ENCODE data around the gene POLR2L. TPM values are rescaled to one million over a fixed set of nuclear protein-coding genes. Genes with fewer than 3 reads are reported as not detected.

Gene POLR2L
- total and polyA plus RNA-seq, 2 of the 13 experiments (the other 11 are each of a cell fraction or from before 2014, with no cell fraction given), result 104 to 114 TPM

DNA sequence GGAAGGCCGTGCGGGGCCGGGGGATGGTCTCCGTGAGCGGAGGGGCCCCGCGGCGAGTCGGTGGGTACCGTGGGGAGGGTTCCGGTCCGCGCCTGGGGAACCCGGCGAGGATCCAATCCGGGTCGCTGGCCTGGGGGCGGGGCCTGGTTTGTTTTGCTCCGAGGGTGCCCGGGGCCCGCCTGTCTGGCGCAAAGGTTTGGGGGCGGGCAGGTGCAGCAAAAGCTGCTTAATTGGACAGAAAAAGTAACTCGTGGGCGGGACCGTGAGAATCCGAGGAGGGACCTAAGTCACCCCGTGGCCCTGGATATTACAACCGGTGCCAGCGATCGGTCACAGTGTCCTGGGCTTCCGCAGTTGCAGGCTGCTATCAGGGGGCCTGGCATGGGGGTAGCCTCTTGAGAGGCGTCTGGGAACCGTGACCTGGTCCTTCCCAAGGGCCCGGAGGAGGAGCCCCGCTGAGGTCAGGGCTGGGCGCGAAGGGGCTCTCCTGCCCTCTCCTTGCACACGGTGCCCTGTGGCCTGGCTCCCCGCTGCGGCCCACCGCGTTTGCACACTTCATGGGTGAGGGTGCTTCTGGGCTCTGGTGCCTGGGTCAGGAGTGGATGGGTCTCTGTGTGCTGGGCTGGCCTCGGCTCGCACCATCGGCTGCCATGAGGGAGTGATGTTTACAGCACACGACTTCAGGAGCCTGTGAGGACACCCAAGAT is 22.2 kb downstream of the POLR2L start (continued):
- TF ChIP-seq, protein P1, sequence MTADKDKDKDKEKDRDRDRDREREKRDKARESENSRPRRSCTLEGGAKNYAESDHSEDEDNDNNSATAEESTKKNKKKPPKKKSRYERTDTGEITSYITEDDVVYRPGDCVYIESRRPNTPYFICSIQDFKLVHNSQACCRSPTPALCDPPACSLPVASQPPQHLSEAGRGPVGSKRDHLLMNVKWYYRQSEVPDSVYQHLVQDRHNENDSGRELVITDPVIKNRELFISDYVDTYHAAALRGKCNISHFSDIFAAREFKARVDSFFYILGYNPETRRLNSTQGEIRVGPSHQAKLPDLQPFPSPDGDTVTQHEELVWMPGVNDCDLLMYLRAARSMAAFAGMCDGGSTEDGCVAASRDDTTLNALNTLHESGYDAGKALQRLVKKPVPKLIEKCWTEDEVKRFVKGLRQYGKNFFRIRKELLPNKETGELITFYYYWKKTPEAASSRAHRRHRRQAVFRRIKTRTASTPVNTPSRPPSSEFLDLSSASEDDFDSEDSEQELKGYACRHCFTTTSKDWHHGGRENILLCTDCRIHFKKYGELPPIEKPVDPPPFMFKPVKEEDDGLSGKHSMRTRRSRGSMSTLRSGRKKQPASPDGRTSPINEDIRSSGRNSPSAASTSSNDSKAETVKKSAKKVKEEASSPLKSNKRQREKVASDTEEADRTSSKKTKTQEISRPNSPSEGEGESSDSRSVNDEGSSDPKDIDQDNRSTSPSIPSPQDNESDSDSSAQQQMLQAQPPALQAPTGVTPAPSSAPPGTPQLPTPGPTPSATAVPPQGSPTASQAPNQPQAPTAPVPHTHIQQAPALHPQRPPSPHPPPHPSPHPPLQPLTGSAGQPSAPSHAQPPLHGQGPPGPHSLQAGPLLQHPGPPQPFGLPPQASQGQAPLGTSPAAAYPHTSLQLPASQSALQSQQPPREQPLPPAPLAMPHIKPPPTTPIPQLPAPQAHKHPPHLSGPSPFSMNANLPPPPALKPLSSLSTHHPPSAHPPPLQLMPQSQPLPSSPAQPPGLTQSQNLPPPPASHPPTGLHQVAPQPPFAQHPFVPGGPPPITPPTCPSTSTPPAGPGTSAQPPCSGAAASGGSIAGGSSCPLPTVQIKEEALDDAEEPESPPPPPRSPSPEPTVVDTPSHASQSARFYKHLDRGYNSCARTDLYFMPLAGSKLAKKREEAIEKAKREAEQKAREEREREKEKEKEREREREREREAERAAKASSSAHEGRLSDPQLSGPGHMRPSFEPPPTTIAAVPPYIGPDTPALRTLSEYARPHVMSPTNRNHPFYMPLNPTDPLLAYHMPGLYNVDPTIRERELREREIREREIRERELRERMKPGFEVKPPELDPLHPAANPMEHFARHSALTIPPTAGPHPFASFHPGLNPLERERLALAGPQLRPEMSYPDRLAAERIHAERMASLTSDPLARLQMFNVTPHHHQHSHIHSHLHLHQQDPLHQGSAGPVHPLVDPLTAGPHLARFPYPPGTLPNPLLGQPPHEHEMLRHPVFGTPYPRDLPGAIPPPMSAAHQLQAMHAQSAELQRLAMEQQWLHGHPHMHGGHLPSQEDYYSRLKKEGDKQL (CRISPR knock-in tag; IDR thresholded peaks at IDR 0.05; ENCODE audit: low read depth), result no peak
- TF ChIP-seq FLYWCH1 (CRISPR knock-in tag; IDR thresholded peaks at IDR 0.05), result no peak
- no peak for TF ChIP-seq HNRNPH1 (optimal IDR thresholded peaks at IDR 0.05; ENCODE audit: low read depth, low read length)
- TF ChIP-seq SIX1 (CRISPR knock-in tag; IDR thresholded peaks at IDR 0.05; ENCODE audit: borderline replicate concordance), result no peak
- TF ChIP-seq NR2F6 (IDR thresholded peaks at IDR 0.05), result no peak
- TF ChIP-seq NR2F6 (CRISPR knock-in tag; IDR thresholded peaks at IDR 0.05), result 0 out of 2 replicates have a peak, but pooled peaks have one; percentile 13
- TF ChIP-seq, protein P2, sequence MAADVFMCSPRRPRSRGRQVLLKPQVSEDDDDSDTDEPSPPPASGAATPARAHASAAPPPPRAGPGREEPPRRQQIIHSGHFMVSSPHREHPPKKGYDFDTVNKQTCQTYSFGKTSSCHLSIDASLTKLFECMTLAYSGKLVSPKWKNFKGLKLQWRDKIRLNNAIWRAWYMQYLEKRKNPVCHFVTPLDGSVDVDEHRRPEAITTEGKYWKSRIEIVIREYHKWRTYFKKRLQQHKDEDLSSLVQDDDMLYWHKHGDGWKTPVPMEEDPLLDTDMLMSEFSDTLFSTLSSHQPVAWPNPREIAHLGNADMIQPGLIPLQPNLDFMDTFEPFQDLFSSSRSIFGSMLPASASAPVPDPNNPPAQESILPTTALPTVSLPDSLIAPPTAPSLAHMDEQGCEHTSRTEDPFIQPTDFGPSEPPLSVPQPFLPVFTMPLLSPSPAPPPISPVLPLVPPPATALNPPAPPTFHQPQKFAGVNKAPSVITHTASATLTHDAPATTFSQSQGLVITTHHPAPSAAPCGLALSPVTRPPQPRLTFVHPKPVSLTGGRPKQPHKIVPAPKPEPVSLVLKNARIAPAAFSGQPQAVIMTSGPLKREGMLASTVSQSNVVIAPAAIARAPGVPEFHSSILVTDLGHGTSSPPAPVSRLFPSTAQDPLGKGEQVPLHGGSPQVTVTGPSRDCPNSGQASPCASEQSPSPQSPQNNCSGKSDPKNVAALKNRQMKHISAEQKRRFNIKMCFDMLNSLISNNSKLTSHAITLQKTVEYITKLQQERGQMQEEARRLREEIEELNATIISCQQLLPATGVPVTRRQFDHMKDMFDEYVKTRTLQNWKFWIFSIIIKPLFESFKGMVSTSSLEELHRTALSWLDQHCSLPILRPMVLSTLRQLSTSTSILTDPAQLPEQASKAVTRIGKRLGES (CRISPR knock-in tag; IDR thresholded peaks at IDR 0.05; ENCODE audit: borderline replicate concordance), result no peak
- TF ChIP-seq FOXJ3 (CRISPR knock-in tag; IDR thresholded peaks at IDR 0.05; ENCODE audit: borderline replicate concordance), result 0 out of 2 replicates have a peak, but pooled peaks have one; percentile 14
- TF ChIP-seq PHF5A (CRISPR knock-in tag; IDR thresholded peaks at IDR 0.05; ENCODE audit: low read depth, unreplicated experiment), result no peak
- TF ChIP-seq, protein P3, sequence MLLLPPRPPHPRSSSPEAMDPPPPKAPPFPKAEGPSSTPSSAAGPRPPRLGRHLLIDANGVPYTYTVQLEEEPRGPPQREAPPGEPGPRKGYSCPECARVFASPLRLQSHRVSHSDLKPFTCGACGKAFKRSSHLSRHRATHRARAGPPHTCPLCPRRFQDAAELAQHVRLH (CRISPR knock-in tag; IDR thresholded peaks at IDR 0.05; ENCODE audit: borderline replicate concordance, low read depth), result no peak
- no peak for TF ChIP-seq FOSL2 (CRISPR knock-in tag; IDR thresholded peaks at IDR 0.05)
- TF ChIP-seq SMARCC2 (IDR thresholded peaks at IDR 0.05), result no peak
- TF ChIP-seq ZNF484 (CRISPR knock-in tag; IDR thresholded peaks at IDR 0.05; ENCODE audit: borderline replicate concordance, low read depth), result no peak
- no peak for TF ChIP-seq SALL2 (CRISPR knock-in tag; IDR thresholded peaks at IDR 0.05)
- no peak for TF ChIP-seq ZNF792 (CRISPR knock-in tag; IDR thresholded peaks at IDR 0.05)
- TF ChIP-seq, protein P4, sequence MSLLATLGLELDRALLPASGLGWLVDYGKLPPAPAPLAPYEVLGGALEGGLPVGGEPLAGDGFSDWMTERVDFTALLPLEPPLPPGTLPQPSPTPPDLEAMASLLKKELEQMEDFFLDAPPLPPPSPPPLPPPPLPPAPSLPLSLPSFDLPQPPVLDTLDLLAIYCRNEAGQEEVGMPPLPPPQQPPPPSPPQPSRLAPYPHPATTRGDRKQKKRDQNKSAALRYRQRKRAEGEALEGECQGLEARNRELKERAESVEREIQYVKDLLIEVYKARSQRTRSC (CRISPR knock-in tag; IDR thresholded peaks at IDR 0.05; ENCODE audit: low read depth), result no peak
- peak; percentile 19 for TF ChIP-seq ASH2L (IDR thresholded peaks at IDR 0.05; ENCODE audit: insufficient read length, low read depth, low read length)
- TF ChIP-seq, protein P5, sequence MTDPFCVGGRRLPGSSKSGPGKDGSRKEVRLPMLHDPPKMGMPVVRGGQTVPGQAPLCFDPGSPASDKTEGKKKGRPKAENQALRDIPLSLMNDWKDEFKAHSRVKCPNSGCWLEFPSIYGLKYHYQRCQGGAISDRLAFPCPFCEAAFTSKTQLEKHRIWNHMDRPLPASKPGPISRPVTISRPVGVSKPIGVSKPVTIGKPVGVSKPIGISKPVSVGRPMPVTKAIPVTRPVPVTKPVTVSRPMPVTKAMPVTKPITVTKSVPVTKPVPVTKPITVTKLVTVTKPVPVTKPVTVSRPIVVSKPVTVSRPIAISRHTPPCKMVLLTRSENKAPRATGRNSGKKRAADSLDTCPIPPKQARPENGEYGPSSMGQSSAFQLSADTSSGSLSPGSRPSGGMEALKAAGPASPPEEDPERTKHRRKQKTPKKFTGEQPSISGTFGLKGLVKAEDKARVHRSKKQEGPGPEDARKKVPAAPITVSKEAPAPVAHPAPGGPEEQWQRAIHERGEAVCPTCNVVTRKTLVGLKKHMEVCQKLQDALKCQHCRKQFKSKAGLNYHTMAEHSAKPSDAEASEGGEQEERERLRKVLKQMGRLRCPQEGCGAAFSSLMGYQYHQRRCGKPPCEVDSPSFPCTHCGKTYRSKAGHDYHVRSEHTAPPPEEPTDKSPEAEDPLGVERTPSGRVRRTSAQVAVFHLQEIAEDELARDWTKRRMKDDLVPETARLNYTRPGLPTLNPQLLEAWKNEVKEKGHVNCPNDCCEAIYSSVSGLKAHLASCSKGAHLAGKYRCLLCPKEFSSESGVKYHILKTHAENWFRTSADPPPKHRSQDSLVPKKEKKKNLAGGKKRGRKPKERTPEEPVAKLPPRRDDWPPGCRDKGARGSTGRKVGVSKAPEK (CRISPR knock-in tag; IDR thresholded peaks at IDR 0.05; ENCODE audit: borderline replicate concordance), result no peak
